HUDEP-2 (cell line): ENCODE measurements around the gene FDX1.
A peak's percentile ranks its signal among the peaks of the same experiment; 100 is the strongest.
"Not testable (repeated sequence)": the region's sequence is repeated elsewhere in the genome, so short reads cannot be mapped to it uniquely, and the experiment has no call there.

Source experiments
- DNase-seq, 76 experiments: peaks; one replicate each; lab custom pipeline; 2025; ENCODE audit not compliant: unreplicated experiment in 76 of 76; lab: John Stamatoyannopoulos, UW

Gene FDX1, protein sequence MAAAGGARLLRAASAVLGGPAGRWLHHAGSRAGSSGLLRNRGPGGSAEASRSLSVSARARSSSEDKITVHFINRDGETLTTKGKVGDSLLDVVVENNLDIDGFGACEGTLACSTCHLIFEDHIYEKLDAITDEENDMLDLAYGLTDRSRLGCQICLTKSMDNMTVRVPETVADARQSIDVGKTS

GRCh38 chr11:110429731-110430266 is at the start of gene FDX1:
FDX1 (plus strand) TSS chr11:110429948; CDS start chr11:110430121, 173 bp downstream.
- peak in 70 of 76 experiments; percentile 5 to 80 (median 56) for DNase-seq

DNA sequence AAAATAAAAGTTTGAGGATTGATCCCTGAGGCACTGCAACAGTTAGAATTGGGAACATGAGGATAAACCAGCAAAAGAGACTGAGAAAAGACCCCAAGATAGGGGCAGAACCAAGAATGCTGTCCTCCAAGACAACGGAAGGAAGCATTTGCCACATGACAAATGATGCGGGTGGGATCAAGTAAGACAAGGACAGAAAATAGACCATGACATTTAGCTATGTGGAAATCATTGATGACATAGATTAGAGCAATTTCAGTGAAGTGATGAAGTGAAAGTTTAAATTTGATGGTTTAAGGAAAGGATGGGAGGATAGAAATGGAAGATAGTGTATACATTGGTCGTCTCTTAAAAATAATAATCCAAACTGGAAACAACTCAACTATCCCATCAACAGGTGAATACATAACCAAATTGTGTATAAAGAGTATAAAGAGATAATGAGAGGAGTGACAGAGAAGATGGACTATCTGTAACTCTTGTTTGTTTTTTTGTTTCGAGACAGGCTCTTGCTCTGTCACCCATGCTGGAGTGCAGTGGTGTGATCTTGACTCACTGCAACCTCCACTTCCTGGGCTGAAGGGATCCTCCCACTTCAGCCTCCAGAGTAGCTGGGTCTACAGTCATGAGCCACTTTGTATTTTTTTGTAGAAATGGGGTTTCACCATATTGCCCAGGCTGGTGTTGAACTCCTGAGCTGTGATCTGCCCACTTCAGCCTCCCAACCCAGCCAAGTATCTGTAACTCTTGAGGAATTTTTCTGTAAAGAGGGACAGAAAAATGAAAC is 48.7 kb upstream of the FDX1 start:
- no peak for DNase-seq

DNA sequence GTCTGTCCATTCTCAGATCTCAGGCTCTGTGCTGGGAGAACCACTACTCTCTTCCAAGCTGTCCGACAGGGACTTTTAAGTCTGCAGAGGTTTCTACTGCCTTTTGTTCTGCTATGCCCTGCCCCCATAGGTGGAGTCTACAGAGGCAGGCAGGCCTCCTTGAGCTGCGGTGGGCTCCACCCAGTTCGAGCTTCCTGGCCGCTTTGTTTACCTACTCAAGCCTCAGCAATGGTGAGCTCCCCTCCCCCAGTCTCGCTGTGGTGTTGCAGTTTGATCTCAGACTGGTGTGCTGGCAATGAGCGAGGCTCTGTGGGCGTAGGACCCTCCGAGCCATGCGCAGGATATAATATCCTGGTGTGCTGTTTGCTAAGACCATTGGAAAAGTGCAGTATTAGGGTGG is 41.5 kb upstream of the FDX1 start:
- not testable (repeated sequence) for DNase-seq

DNA sequence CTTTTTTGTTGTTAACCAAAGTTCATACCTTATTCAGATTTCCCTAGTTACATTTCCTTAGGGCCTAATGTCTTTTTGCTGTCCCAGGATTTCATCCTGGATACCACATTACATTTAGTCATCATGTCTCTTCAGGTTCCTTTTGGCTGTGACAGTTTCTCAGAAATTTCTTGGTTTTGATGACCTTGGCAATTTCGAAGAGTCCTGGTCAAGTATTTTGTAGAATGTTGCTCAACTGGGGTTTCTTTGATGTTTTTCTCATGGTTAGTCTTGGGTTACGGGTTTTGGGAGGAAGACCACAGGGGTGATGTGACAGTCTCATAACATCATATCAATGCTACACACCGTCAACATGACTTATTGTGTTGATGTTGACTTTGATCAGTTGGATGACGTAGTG is 39.8 kb upstream of the FDX1 start:
- DNase-seq: no peak

GRCh38 chr11:110392056-110392455 is 37.7 kb upstream of the FDX1 start:
- DNase-seq: no peak

GRCh38 chr11:110397668-110398286 is 32.0 kb upstream of the FDX1 start:
- not testable (repeated sequence) for DNase-seq

GRCh38 chr11:110403585-110403984 is 26.2 kb upstream of the FDX1 start:
- not testable (repeated sequence) for DNase-seq

GRCh38 chr11:110405636-110406035 is 24.1 kb upstream of the FDX1 start:
- not testable (repeated sequence) for DNase-seq

GRCh38 chr11:110407315-110407714 is 22.4 kb upstream of the FDX1 start:
- DNase-seq: no peak

DNA sequence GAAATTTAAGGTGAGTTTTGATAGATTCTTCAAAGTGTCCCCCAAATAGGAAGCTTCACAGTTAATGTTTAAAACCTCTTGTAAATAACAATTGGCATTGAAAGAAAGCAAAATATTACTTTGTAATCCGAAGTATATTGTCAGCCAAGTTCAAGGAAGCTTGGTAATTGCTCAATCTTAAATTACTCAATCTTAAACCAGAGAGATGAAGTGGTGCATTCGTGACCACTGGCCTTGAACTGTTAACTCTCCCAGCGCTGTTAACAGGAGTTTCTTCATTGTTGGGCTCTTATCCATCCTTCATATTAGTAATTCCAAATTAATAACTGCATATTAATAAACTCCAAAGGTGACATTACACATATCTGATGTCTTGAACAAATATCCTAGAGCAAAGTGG is 20.6 kb upstream of the FDX1 start:
- DNase-seq: no peak

GRCh38 chr11:110410651-110411050 is 19.1 kb upstream of the FDX1 start:
- no peak for DNase-seq

- DNase-seq: no peak
Observed at GRCh38 chr11:110415081-110415480, 14.7 kb upstream of the FDX1 start.

DNA sequence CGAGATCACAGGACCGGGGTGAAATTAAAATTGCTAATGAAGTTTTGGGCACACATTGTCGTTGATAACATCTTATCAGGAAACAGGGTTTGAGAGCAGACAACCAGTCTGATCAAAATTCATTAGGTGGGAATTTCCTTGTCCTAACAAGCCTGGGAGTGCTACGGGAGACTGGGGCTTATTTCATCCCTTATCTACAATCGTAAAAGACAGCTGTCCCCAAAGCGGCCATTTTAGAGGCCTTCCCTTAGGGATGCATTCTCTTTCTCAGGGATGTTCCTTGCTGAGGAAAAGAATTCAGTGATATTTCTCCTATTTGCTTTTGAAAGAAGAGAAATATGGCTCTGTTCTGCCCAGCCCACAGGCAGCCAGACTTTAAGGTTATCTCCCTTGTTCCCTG is 8.1 kb upstream of the FDX1 start:
- DNase-seq: not testable (repeated sequence)

DNA sequence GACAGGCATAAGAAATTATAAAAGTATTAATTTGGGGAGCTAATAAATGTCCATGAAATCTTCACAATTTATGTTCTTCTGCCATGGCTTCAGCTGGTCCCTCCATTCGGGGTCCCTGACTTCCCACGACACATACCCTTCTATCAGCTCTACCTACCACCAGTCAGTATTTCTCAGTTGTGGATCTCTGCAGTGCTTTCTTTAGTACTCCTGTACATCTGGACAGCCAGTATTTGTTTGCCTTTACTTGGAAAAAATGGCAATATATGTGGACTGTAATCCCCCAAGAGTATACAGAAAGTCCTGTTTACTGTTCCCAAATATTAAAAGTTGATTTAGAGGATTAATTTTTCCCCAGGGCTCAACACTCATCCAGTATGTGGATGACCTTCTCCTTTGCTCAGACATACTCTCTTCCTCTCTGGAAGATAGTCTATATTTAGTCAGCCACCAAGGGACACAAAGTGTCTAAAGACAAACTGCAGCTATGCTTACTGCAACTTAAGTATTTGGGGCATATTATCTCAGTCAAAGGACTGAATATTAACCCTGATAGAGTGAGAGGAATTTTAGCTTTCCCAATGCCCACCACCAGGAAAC is 7.3 kb upstream of the FDX1 start:
- no peak for DNase-seq

DNA sequence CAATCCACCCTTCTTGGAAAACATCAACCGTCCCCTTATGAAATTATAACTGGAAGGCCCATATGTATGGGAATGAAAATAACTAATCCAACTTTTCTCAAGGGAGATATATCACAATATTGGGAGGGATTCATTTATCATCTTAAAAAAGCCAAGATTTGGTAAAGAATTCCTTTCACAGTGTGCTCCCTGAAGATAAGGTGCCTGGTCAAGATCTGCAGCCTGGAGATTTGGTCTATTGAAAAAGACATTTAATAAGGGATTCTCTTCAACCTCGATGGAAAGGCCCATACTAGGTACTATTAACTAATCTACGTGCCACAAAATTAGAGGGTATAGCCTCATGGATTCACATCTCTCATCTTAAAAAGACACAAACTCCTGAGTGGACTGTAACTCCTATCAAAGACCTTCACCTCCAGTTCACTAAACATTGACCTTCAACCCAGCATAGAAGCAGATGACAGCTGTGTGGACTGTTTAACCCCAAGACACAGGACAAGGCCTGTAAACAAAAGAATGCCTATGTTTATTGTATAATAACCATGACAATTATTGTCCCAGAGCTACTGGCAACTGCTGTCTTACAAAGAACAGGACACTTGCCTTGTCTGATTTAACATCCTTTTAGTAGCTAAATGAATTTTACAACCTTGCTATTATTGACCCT is 4.8 kb upstream of the FDX1 start:
- no peak for DNase-seq

DNA sequence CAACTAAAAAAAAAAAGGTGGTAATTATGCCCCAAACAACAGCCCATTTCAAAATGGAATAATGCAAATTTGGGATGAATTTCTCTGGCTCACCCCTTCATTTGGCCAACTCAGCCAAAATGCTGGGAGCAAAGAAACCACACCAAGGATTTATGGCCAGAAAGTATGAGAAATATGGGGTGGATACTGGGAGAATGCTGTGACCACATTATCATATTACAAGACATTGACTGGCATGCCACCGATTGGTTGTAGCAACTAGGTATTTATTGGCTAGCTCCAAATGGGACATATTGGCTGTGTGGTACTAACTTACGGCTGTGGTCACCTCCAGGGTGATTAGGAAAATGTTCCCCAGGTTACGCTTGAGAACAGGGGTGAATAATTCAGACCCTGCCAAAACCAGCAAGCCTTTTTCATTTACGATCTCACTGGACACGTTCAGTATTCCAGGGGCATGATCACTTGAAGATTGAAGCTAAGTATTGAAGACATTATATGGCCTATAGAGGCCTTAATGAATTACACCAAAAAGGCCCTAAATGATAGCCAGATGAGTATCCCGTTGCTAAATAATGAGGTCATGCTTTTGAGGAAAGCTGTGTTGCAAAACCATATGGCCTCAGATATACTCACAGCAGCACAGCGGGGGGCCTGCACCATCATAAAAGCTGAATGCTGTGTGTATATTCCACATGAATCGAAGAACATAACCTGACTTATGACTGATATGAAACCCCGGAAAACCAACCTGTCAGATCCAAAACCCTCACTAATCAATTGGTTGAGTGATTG is 3.8 kb upstream of the FDX1 start:
- DNase-seq: no peak

GRCh38 chr11:110428040-110428439 is 1.7 kb upstream of the FDX1 start:
- DNase-seq: no peak

- no peak for DNase-seq
Observed at GRCh38 chr11:110428956-110429730, 605 bp upstream of the FDX1 start.
